ENCODE results near the gene SARM1.

GRCh38 chr17:28372945-28373274 is 1.4 kb downstream of the SARM1 start:
- no peak for TF ChIP-seq CTCF (IDR thresholded peaks at IDR 0.05; ENCODE audit: poor library complexity)
- TF ChIP-seq EZH2 (IDR thresholded peaks at IDR 0.05; ENCODE audit: borderline replicate concordance), result no peak
